Thoracic aorta (tissue), 2 donors: ENCODE measurements around the gene TAAR9. TPM values are rescaled to one million over a fixed set of nuclear protein-coding genes. Genes with fewer than 3 reads are reported as not detected.

ENCODE experiments used
- ATAC-seq: fragments of 150-250 bp; one replicate; pipeline ENCODE4 v1.8.0; 2017; ENCODE audit warnings: low read depth; ENCODE audit not compliant: insufficient number of reproducible peaks, low FRiP score
- DNase-seq: peaks from one replicate; pipeline ENCODE4 v3.0.0-alpha.2; 2020; ENCODE audit warnings: low spot score
- H3K27ac ChIP-seq, 2 donors: fragments of 200-600 bp; sonication (generic); 1 replicate in 1 of 2; 2 replicates in 1 of 2; pipeline ENCODE4 v1.5.1; 2016; ENCODE audit warnings: mild to moderate bottlenecking in 2 of 2, moderate library complexity in 2 of 2
- H3K27me3 ChIP-seq: fragments of 200-600 bp; sonication (generic); replicated peaks from 2 replicates; pipeline ENCODE4 v1.6.0; 2016; ENCODE audit warnings: mild to moderate bottlenecking; ENCODE audit not compliant: insufficient read depth
- H3K36me3 ChIP-seq: fragments of 200-600 bp; sonication (generic); one replicate; pipeline ENCODE4 v1.5.1; 2016
- H3K4me1 ChIP-seq, 2 donors: fragments of 200-600 bp; sonication (generic); 1 replicate in 1 of 2; 2 replicates in 1 of 2; pipeline versions ENCODE4 v1.5.1 to v1.6.0; 2016; ENCODE audit warnings: low read depth in 2 of 2, mild to moderate bottlenecking in 1 of 2; ENCODE audit not compliant: control insufficient read depth in 1 of 2
- H3K4me3 ChIP-seq: fragments of 200-600 bp; sonication (generic); 2 replicates; pipeline ENCODE4 v1.5.1; 2016; ENCODE audit warnings: mild to moderate bottlenecking
- H3K9me3 ChIP-seq: fragments of 200-600 bp; sonication (generic); 2 replicates; pipeline ENCODE4 v1.5.1; 2016
- total RNA-seq, 2 donors: library from RNA; depleted of rRNA; stranded (reverse); fragments of >200 nt; gene quantifications; one replicate each; pipeline versions ENCODE4 v1.1.0 to v1.2.3, GENCODE V29; 2016
- TF ChIP-seq, protein P1 (sequence below): fragments of 200-600 bp; sonication (generic); IDR thresholded peaks from one replicate; pipeline ENCODE4 v1.5.1; 2019; ENCODE audit warnings: antibody characterized with exemption

TAAR9 gene
- total RNA-seq, 2 donors from 2014 or later = not detected

DNA sequence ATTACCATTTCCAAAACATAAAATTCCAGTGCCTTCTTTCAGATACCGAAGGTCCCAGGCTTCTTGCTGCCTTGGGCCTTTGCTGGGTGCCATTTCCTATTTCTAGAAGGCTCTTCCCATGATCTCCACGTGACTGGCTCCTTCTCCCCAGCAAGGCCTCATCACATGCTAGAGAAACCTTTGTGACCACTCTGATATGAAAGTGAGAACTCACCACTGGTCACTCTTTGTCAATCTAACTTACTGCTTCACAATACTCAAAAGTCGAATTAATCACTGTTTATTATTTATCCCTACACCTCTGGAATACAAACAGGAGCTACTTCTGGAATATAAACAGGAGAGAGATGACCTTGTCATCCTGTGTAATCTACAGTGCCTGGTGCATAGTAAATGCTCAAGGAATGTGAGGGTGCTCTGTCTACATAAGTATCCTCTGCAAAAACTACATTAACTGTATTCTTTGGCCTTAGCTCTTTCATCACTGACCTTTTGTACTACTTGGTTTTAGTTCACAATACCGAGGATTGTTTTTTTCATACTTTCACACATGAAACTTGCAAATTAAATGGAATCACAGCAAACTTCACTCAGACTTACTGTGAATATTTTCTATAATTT, 26.8 kb upstream of the TAAR9 start:
- TF ChIP-seq, protein P1, sequence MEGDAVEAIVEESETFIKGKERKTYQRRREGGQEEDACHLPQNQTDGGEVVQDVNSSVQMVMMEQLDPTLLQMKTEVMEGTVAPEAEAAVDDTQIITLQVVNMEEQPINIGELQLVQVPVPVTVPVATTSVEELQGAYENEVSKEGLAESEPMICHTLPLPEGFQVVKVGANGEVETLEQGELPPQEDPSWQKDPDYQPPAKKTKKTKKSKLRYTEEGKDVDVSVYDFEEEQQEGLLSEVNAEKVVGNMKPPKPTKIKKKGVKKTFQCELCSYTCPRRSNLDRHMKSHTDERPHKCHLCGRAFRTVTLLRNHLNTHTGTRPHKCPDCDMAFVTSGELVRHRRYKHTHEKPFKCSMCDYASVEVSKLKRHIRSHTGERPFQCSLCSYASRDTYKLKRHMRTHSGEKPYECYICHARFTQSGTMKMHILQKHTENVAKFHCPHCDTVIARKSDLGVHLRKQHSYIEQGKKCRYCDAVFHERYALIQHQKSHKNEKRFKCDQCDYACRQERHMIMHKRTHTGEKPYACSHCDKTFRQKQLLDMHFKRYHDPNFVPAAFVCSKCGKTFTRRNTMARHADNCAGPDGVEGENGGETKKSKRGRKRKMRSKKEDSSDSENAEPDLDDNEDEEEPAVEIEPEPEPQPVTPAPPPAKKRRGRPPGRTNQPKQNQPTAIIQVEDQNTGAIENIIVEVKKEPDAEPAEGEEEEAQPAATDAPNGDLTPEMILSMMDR = no peak
- H3K36me3 ChIP-seq = no peaks in the 10 kb centered on the region
- H3K4me1 ChIP-seq = peaks cover 49 to 65% of the 10 kb centered on the region in 2 donors
- peak overlapping the region; percentile 90 for H3K4me3 ChIP-seq
- DNase-seq (no peak), ATAC-seq (no peak)
- peak overlapping the region; percentile 73 to 75 for H3K27ac ChIP-seq
- no peaks in the 10 kb centered on the region for H3K9me3 ChIP-seq
- no peaks in the 10 kb centered on the region for H3K27me3 ChIP-seq

DNA sequence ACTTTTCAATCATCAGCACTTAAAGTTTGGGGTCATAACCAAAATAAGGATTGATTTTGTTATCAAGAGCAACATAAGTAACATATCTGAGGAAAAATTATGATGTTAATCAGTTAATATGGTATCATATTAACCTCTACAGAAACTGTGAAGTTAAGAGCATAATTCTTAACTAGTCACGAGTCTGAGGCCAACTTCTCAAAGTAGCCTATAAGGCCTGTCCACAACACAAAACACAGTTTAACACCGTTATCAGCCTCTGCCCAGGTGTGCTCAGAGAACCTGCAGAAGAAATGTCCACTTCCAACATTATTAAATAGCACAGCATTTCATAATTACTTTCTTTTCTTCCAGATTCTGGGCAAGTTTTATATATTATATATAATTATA, 26.3 kb upstream of the TAAR9 start:
- Histone ChIP-seq H3K4me1 (peaks cover 45 to 60% of the 10 kb centered on the region in 2 donors), H3K27ac (peak overlapping the region; percentile 73 to 75), H3K36me3 (no peaks in the 10 kb centered on the region), H3K27me3 (no peaks in the 10 kb centered on the region), H3K4me3 (peak overlapping the region; percentile 90), H3K9me3 (no peaks in the 10 kb centered on the region)
- no peak for DNase-seq
- ATAC-seq = no peak
- TF ChIP-seq, protein P1 = no peak

DNA sequence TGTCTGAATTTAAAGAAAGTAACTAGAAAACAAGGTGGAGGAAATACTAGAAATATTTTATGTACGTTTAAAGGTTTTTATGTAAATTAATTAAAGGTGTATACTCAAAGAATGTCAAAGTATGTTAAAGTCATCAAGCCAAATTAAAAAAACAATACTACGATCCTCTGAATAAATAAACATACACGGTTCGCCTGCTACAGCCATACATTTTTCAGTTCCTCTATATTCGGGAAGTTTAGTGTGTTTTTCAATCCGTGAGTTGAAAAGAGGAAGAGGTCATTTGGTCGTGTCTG, 25.8 kb upstream of the TAAR9 start:
- DNase-seq = no peak
- Histone ChIP-seq H3K9me3 (no peaks in the 10 kb centered on the region), H3K27ac (peak overlapping the region; percentile 73 to 75), H3K27me3 (no peaks in the 10 kb centered on the region), H3K4me1 (peaks cover 40 to 59% of the 10 kb centered on the region in 2 donors), H3K4me3 (peak overlapping the region; percentile 90), H3K36me3 (no peaks in the 10 kb centered on the region)
- TF ChIP-seq, protein P1 = no peak
- ATAC-seq = no peak

GRCh38 chr6:132512638-132513632, 25.1 kb upstream of the TAAR9 start, which contains the start of gene STX7:
STX7 (minus strand) TSS chr6:132513116; CDS start chr6:132503530, 9,586 bp downstream.
- no peaks in the 10 kb centered on the region for H3K36me3 ChIP-seq
- ATAC-seq = peak; percentile 87
- TF ChIP-seq, protein P1 = no peak

More at GRCh38 chr6:132512638-132513632, 25.1 kb upstream of the TAAR9 start, which contains the start of gene STX7:
- no peaks in the 10 kb centered on the region for H3K9me3 ChIP-seq
- peak; percentile 43 for DNase-seq
- H3K4me3 ChIP-seq = peak within 1 kb of the TSS; percentile 90
- peaks cover 35 to 54% of the 10 kb centered on the region in 2 donors for H3K4me1 ChIP-seq
- H3K27ac ChIP-seq = peak within 1 kb of the TSS; percentile 73 to 75
- no peaks in the 10 kb centered on the region for H3K27me3 ChIP-seq
